ENCODE data around the gene SYNGAP1. TPM values are rescaled to one million over a fixed set of nuclear protein-coding genes. Genes with fewer than 3 reads are reported as not detected.

The SYNGAP1 gene
- total and polyA plus RNA-seq, 4 donors, result 11.5 to 98.9 (median 52.9) TPM

- no peak overlapping the region for H3K27ac ChIP-seq (ENCODE audit: low read depth, low read length)
- no peak overlapping the region for H3K4me3 ChIP-seq (ENCODE audit: low read depth, low read length)
- no peaks in the 10 kb centered on the region for H3K4me1 ChIP-seq (ENCODE audit: control insufficient read depth, insufficient read depth, low read length)
- no peak for DNase-seq (ENCODE audit: low read depth in 4 of 6, low spot score in 6 of 6)
- H3K9me3 ChIP-seq (ENCODE audit: control insufficient read depth, insufficient read depth, low read length), result no peaks in the 10 kb centered on the region
- H3K36me3 ChIP-seq (ENCODE audit: control insufficient read depth, insufficient read depth, low read length), result no peaks in the 10 kb centered on the region
- WGBS (ENCODE audit: insufficient coverage), result 76% methylated on average over 8 of the region's 10 CpGs
- H3K27me3 ChIP-seq (ENCODE audit: control insufficient read depth, insufficient read depth, low read length), result no peaks in the 10 kb centered on the region
These were observed 36.3 kb upstream of the SYNGAP1 start for GRCh38 chr6:33383427-33384185.

GRCh38 chr6:33384581-33385020 is 35.3 kb upstream of the SYNGAP1 start:
- 13% methylated on average over 3 of the region's 4 CpGs for WGBS (ENCODE audit: insufficient coverage)
- Histone ChIP-seq H3K36me3 (ENCODE audit: control insufficient read depth, insufficient read depth, low read length) (no peaks in the 10 kb centered on the region), H3K9me3 (ENCODE audit: control insufficient read depth, insufficient read depth, low read length) (no peaks in the 10 kb centered on the region), H3K4me3 (ENCODE audit: low read depth, low read length) (no peak overlapping the region), H3K27ac (ENCODE audit: low read depth, low read length) (no peak overlapping the region), H3K4me1 (ENCODE audit: control insufficient read depth, insufficient read depth, low read length) (no peaks in the 10 kb centered on the region), H3K27me3 (ENCODE audit: control insufficient read depth, insufficient read depth, low read length) (no peaks in the 10 kb centered on the region)
- peak in 2 of 6 donors; percentile 26 to 42 for DNase-seq (ENCODE audit: low read depth in 4 of 6, low spot score in 6 of 6)

- no peak overlapping the region for H3K4me3 ChIP-seq (ENCODE audit: low read depth, low read length)
- H3K27ac ChIP-seq (ENCODE audit: low read depth, low read length), result no peak overlapping the region
- no CpG with 5 or more reads among the region's 2 CpGs for WGBS (ENCODE audit: insufficient coverage)
These were observed 29.7 kb upstream of the SYNGAP1 start for GRCh38 chr6:33390173-33390572.

GRCh38 chr6:33390767-33391277 is 29.0 kb upstream of the SYNGAP1 start:
- Histone ChIP-seq H3K9me3 (ENCODE audit: control insufficient read depth, insufficient read depth, low read length) (no peaks in the 10 kb centered on the region), H3K4me1 (ENCODE audit: control insufficient read depth, insufficient read depth, low read length) (peaks cover 17% of the 10 kb centered on the region), H3K27me3 (ENCODE audit: control insufficient read depth, insufficient read depth, low read length) (no peaks in the 10 kb centered on the region), H3K36me3 (ENCODE audit: control insufficient read depth, insufficient read depth, low read length) (no peaks in the 10 kb centered on the region), H3K4me3 (ENCODE audit: low read depth, low read length) (peak overlapping the region; percentile 69), H3K27ac (ENCODE audit: low read depth, low read length) (peak overlapping the region; percentile 80)
- WGBS (ENCODE audit: insufficient coverage), result 11% methylated on average over 1 of the region's 9 CpGs
- no peak for DNase-seq (ENCODE audit: low read depth in 4 of 6, low spot score in 6 of 6)

More at GRCh38 chr6:33390173-33390572, 29.7 kb upstream of the SYNGAP1 start:
- H3K4me1 ChIP-seq (ENCODE audit: control insufficient read depth, insufficient read depth, low read length), result peaks cover 17% of the 10 kb centered on the region
- H3K36me3 ChIP-seq (ENCODE audit: control insufficient read depth, insufficient read depth, low read length), result no peaks in the 10 kb centered on the region
- H3K9me3 ChIP-seq (ENCODE audit: control insufficient read depth, insufficient read depth, low read length), result no peaks in the 10 kb centered on the region
- no peaks in the 10 kb centered on the region for H3K27me3 ChIP-seq (ENCODE audit: control insufficient read depth, insufficient read depth, low read length)
- DNase-seq (ENCODE audit: low read depth in 4 of 6, low spot score in 6 of 6), result no peak

- 0% methylated on average over 60 of the region's 67 CpGs for WGBS (ENCODE audit: insufficient coverage)
- Histone ChIP-seq H3K4me3 (ENCODE audit: low read depth, low read length) (peak within 1 kb of the TSS; percentile 69), H3K9me3 (ENCODE audit: control insufficient read depth, insufficient read depth, low read length) (no peaks in the 10 kb centered on the region), H3K27ac (ENCODE audit: low read depth, low read length) (peak within 1 kb of the TSS; percentile 80), H3K27me3 (ENCODE audit: control insufficient read depth, insufficient read depth, low read length) (no peaks in the 10 kb centered on the region), H3K4me1 (ENCODE audit: control insufficient read depth, insufficient read depth, low read length) (peaks cover 17% of the 10 kb centered on the region), H3K36me3 (ENCODE audit: control insufficient read depth, insufficient read depth, low read length) (no peaks in the 10 kb centered on the region)
- DNase-seq (ENCODE audit: low read depth in 4 of 6, low spot score in 6 of 6), result peak; percentile 97 to 100 (median 98)
These were observed 28.5 kb upstream of the SYNGAP1 start, which contains the start of gene KIFC1 for GRCh38 chr6:33391278-33391921. Gene KIFC1, plus strand, starts transcription at chr6:33391823. Its CDS starts 163 bp downstream, at chr6:33391986.

- WGBS (ENCODE audit: insufficient coverage), result 0% methylated on average over 21 of the region's 31 CpGs
- Histone ChIP-seq H3K27me3 (ENCODE audit: control insufficient read depth, insufficient read depth, low read length) (no peaks in the 10 kb centered on the region), H3K36me3 (ENCODE audit: control insufficient read depth, insufficient read depth, low read length) (no peaks in the 10 kb centered on the region), H3K9me3 (ENCODE audit: control insufficient read depth, insufficient read depth, low read length) (no peaks in the 10 kb centered on the region), H3K4me3 (ENCODE audit: low read depth, low read length) (peak overlapping the region; percentile 69), H3K4me1 (ENCODE audit: control insufficient read depth, insufficient read depth, low read length) (peaks cover 17% of the 10 kb centered on the region), H3K27ac (ENCODE audit: low read depth, low read length) (peak overlapping the region; percentile 72)
- no peak for DNase-seq (ENCODE audit: low read depth in 4 of 6, low spot score in 6 of 6)
These were observed 27.8 kb upstream of the SYNGAP1 start for GRCh38 chr6:33391922-33392594.

- Histone ChIP-seq H3K27me3 (ENCODE audit: control insufficient read depth, insufficient read depth, low read length) (no peaks in the 10 kb centered on the region), H3K4me3 (ENCODE audit: low read depth, low read length) (peak overlapping the region; percentile 69), H3K27ac (ENCODE audit: low read depth, low read length) (no peak overlapping the region), H3K9me3 (ENCODE audit: control insufficient read depth, insufficient read depth, low read length) (no peaks in the 10 kb centered on the region), H3K4me1 (ENCODE audit: control insufficient read depth, insufficient read depth, low read length) (peaks cover 17% of the 10 kb centered on the region), H3K36me3 (ENCODE audit: control insufficient read depth, insufficient read depth, low read length) (no peaks in the 10 kb centered on the region)
- DNase-seq (ENCODE audit: low read depth in 4 of 6, low spot score in 6 of 6), result no peak
- WGBS (ENCODE audit: insufficient coverage), result no CpG with 5 or more reads among the region's 5 CpGs
These were observed 27.3 kb upstream of the SYNGAP1 start for GRCh38 chr6:33392595-33392948.

- Histone ChIP-seq H3K4me3 (ENCODE audit: low read depth, low read length) (peak overlapping the region; percentile 69), H3K36me3 (ENCODE audit: control insufficient read depth, insufficient read depth, low read length) (peaks cover under 1% of the 10 kb centered on the region), H3K27me3 (ENCODE audit: control insufficient read depth, insufficient read depth, low read length) (no peaks in the 10 kb centered on the region), H3K27ac (ENCODE audit: low read depth, low read length) (no peak overlapping the region), H3K4me1 (ENCODE audit: control insufficient read depth, insufficient read depth, low read length) (peaks cover 17% of the 10 kb centered on the region), H3K9me3 (ENCODE audit: control insufficient read depth, insufficient read depth, low read length) (no peaks in the 10 kb centered on the region)
- WGBS (ENCODE audit: insufficient coverage), result 71% methylated on average over 2 of the region's 3 CpGs
- no peak for DNase-seq (ENCODE audit: low read depth in 4 of 6, low spot score in 6 of 6)
These were observed 26.9 kb upstream of the SYNGAP1 start for GRCh38 chr6:33392979-33393378.

- Histone ChIP-seq H3K4me1 (ENCODE audit: control insufficient read depth, insufficient read depth, low read length) (peaks cover 6% of the 10 kb centered on the region), H3K36me3 (ENCODE audit: control insufficient read depth, insufficient read depth, low read length) (peaks cover 2% of the 10 kb centered on the region), H3K27ac (ENCODE audit: low read depth, low read length) (no peak overlapping the region), H3K27me3 (ENCODE audit: control insufficient read depth, insufficient read depth, low read length) (no peaks in the 10 kb centered on the region), H3K9me3 (ENCODE audit: control insufficient read depth, insufficient read depth, low read length) (no peaks in the 10 kb centered on the region), H3K4me3 (ENCODE audit: low read depth, low read length) (no peak overlapping the region)
- WGBS (ENCODE audit: insufficient coverage), result 89% methylated on average over 1 of the region's 1 CpG
- DNase-seq (ENCODE audit: low read depth in 4 of 6, low spot score in 6 of 6), result no peak
These were observed 22.3 kb upstream of the SYNGAP1 start for GRCh38 chr6:33397541-33397940.

All from spinal cord (tissue), 10 donors.